Stimulated activated CD8-positive, alpha-beta memory T cell treated with anti-CD3 and anti-CD28 coated beads, Interleukin-7, amount 100 ng/mL, for 24 hours (primary cell): ENCODE results near the gene NEGR1.

Source experiments
- DNase-seq: peaks from one replicate; pipeline ENCODE4 v3.0.0-alpha.2; 2020; ENCODE audit warnings: low read depth

The NEGR1 gene

GRCh38 chr1:72023063-72023930, 259.0 kb downstream of the NEGR1 start:
- DNase-seq: no peak

GRCh38 chr1:72018562-72018961, 263.8 kb downstream of the NEGR1 start:
- no peak for DNase-seq

GRCh38 chr1:72015006-72015405, 267.3 kb downstream of the NEGR1 start:
- no peak for DNase-seq

- no peak for DNase-seq
Measured at GRCh38 chr1:72013161-72013560, 269.2 kb downstream of the NEGR1 start.

GRCh38 chr1:72011721-72012120, 270.6 kb downstream of the NEGR1 start:
- DNase-seq: no peak

GRCh38 chr1:72010094-72010431, 272.3 kb downstream of the NEGR1 start:
- DNase-seq: no peak

GRCh38 chr1:72009173-72010093, 272.9 kb downstream of the NEGR1 start:
- DNase-seq: no peak

GRCh38 chr1:72007312-72007711, 275.0 kb downstream of the NEGR1 start:
- no peak for DNase-seq

GRCh38 chr1:72006092-72006491, 276.2 kb downstream of the NEGR1 start:
- DNase-seq: no peak

GRCh38 chr1:72003092-72003491, 279.2 kb downstream of the NEGR1 start:
- DNase-seq: no peak

- DNase-seq: no peak
Measured at GRCh38 chr1:72000809-72001208, 281.5 kb downstream of the NEGR1 start.

- no peak for DNase-seq
Measured at GRCh38 chr1:71994646-71995045, 287.7 kb downstream of the NEGR1 start.

GRCh38 chr1:71987181-71987580, 295.2 kb downstream of the NEGR1 start:
- DNase-seq: no peak

- no peak for DNase-seq
Measured at GRCh38 chr1:71986160-71986559, 296.2 kb downstream of the NEGR1 start.

- DNase-seq: no peak
Measured at GRCh38 chr1:71980556-71980955, 301.8 kb downstream of the NEGR1 start.

GRCh38 chr1:71979882-71980281, 302.5 kb downstream of the NEGR1 start:
- no peak for DNase-seq

GRCh38 chr1:71967670-71968069, 314.7 kb downstream of the NEGR1 start:
- no peak for DNase-seq

- no peak for DNase-seq
Measured at GRCh38 chr1:71964188-71964587, 318.2 kb downstream of the NEGR1 start.

GRCh38 chr1:71956613-71957285, 325.6 kb downstream of the NEGR1 start:
- DNase-seq: no peak

- DNase-seq: no peak
Measured at GRCh38 chr1:71950579-71950978, 331.8 kb downstream of the NEGR1 start.

- DNase-seq: no peak
Measured at GRCh38 chr1:71949681-71950080, 332.7 kb downstream of the NEGR1 start.

- no peak for DNase-seq
Measured at GRCh38 chr1:71948561-71948960, 333.8 kb downstream of the NEGR1 start.

- no peak for DNase-seq
Measured at GRCh38 chr1:71944006-71944405, 338.3 kb downstream of the NEGR1 start.
